Erythroblast (primary cell): ENCODE measurements around the gene AP3B1.

Source experiments
- GATA1 ChIP-seq: IDR thresholded peaks from 2 replicates; pipeline ENCODE4 v1.6.1; 2011; ENCODE audit warnings: low read depth, mild to moderate bottlenecking, control low read depth, low read length, moderate library complexity
- POLR2A ChIP-seq: IDR thresholded peaks from 2 replicates; pipeline ENCODE4 v1.6.1; 2011; ENCODE audit warnings: mild to moderate bottlenecking, low read length

DNA sequence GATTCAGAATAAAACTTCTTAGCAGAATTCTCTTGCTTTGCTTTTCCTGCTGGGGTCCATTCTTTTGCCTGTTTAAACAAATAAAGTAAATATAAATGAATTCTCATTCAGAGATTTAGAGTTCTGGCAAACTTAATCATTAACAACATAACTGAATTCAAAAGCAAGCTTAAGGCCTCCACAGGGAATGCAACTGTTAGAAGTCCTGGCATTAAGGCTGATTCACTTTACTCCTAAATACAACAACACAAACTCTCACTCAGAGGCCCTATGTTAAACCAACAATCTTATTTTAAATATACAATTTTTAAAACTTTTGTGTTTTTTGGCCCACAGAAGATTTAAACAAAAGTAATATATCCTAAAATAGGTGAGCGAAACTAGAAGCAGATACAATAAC, 178.3 kb downstream of the AP3B1 start:
- TF ChIP-seq POLR2A, result no peak
- TF ChIP-seq GATA1, result no peak
